Transverse colon (tissue), 4 donors: Measurements from ENCODE around the gene GATM. TPM values are rescaled to one million over a fixed set of nuclear protein-coding genes. Genes with fewer than 3 reads are reported as not detected.
A peak's percentile ranks its signal among the peaks of the same experiment; 100 is the strongest.

Experiments
- DNase-seq: peaks from one replicate; pipeline ENCODE4 v3.0.0-alpha.2; 2019
- H3K27ac ChIP-seq, 4 donors: fragments of 200-600 bp; sonication (generic); 2 replicates each; pipeline ENCODE4 v1.5.1; 2016 to 2018; ENCODE audit warnings: inconsistent platforms in 4 of 4
- H3K27me3 ChIP-seq: fragments of 200-600 bp; sonication (generic); 2 replicates; pipeline ENCODE4 v1.5.1; 2017; ENCODE audit warnings: inconsistent platforms
- H3K36me3 ChIP-seq, 4 donors: fragments of 200-600 bp; sonication (generic); 2 replicates each; pipeline ENCODE4 v1.5.1; 2017 to 2019; ENCODE audit warnings: inconsistent platforms in 4 of 4
- H3K4me1 ChIP-seq, 4 donors: fragments of 200-600 bp; sonication (generic); 2 replicates each; pipeline ENCODE4 v1.5.1; 2017 to 2020; ENCODE audit warnings: inconsistent platforms in 4 of 4
- H3K4me3 ChIP-seq, 4 donors: fragments of 200-600 bp; sonication (generic); 1 replicate in 1 of 4; 2 replicates in 3 of 4; pipeline versions ENCODE4 v1.5.1 to v1.6.1; 2017 to 2019; ENCODE audit warnings: inconsistent platforms in 4 of 4
- H3K9me3 ChIP-seq, 2 donors: fragments of 200-600 bp; sonication (generic); 2 replicates each; pipeline ENCODE4 v1.5.1; 2017 to 2019; ENCODE audit warnings: inconsistent platforms in 2 of 2
- CTCF ChIP-seq, 5 experiments: fragments of 200-600 bp in 3 of 5; fragments of 450-650 bp in 2 of 5; sonication (generic) in 3 of 5; IDR thresholded peaks; 1 replicate in 2 of 5; 2 replicates in 3 of 5; pipeline ENCODE4 v1.5.1; 2016 to 2017; ENCODE audit warnings: antibody characterized with exemption in 5 of 5, inconsistent platforms in 3 of 5, mild to moderate bottlenecking in 2 of 5, moderate library complexity in 1 of 5
- EP300 ChIP-seq: sonication (generic); formaldehyde crosslinking; IDR thresholded peaks from one replicate; pipeline ENCODE4 v1.6.1; 2017; ENCODE audit warnings: antibody characterized with exemption, low read depth
- POLR2A ChIP-seq: fragments of 450-650 bp; IDR thresholded peaks from one replicate; pipeline ENCODE4 v1.6.1; 2016; ENCODE audit warnings: antibody characterized with exemption, mild to moderate bottlenecking, moderate library complexity
- POLR2AphosphoS5 ChIP-seq, 3 donors: sonication (generic); formaldehyde crosslinking; IDR thresholded peaks; one replicate each; pipeline ENCODE4 v1.6.1; 2016; ENCODE audit warnings: antibody characterized with exemption in 3 of 3
- WGBS, 2 donors: methylation state at CpG; one replicate each; pipeline ENCODE4 v1.1.5; 2018; ENCODE audit warnings: low coverage in 1 of 2; 5-methylcytosine and 5-hydroxymethylcytosine counted together
- in situ Hi-C, 4 donors: fragments of 200-750 bp; cut with MboI; loops; one replicate each; pipeline versions ENCODE4 v1.15.0 to v1.15.1; 2017; ENCODE audit warnings: low sequenced_read_pairs in 3 of 4, low pct_ligation_motif_present in 1 of 4, low pct_unique_long_range_greater_than_20kb in 1 of 4
- intact Hi-C: fragments of 100-400 bp; cut with DNase I; formaldehyde crosslinking; loops from one replicate; pipeline ENCODE4 v1.15.1; 2023; ENCODE audit warnings: low total_unique reads
- total RNA-seq, 4 donors: library from RNA; depleted of rRNA; stranded (reverse); fragments of >200 nt; gene quantifications; one replicate each; pipeline ENCODE4 v1.1.0, GENCODE V29; 2016

Gene GATM
- 10 to 100 TPM; 15.9 to 96.9 (median 18.6) TPM for total RNA-seq

GRCh38 chr15:45378149-45378912 is at the start of gene GATM:
Gene GATM (minus strand): TSS chr15:45378544. CDS start chr15:45378453, 91 bp downstream.
- peak within 1 kb of the TSS; percentile 83 to 92 (median 84) for H3K27ac ChIP-seq
- WGBS, 2 donors, result 20% methylated on average over 74 of the region's 87 CpGs; no CpG with 5 or more reads in 1 of the 2 donors
- H3K4me1 ChIP-seq, result peaks cover 0 to 28% (median 13%) of the 10 kb centered on the region in 4 donors
- H3K36me3 ChIP-seq, result no peaks in the 10 kb centered on the region
- no peaks in the 10 kb centered on the region for H3K27me3 ChIP-seq
- peak; percentile 43 for TF ChIP-seq POLR2A
- TF ChIP-seq EP300, result no peak
- TF ChIP-seq CTCF (IDR thresholded peaks at IDR 0.05), result peak; percentile 33 to 66 (median 52)
- TF ChIP-seq POLR2AphosphoS5 (IDR thresholded peaks at IDR 0.05), result peak; percentile 53 to 90 (median 80)
- DNase-seq, result peak; percentile 79
- intact Hi-C loops (loop anchor here (2.0 kb wide), 1 partner anchor 24 kb away; a partner anchor contains a TSS), in situ Hi-C loops (loop anchor here in 3 of 4 donors (25.0 kb wide), 2 partner anchors 191 to 216 kb away; partner anchors contain the start of gene SHF (in 2 of the 3))
- no peaks in the 10 kb centered on the region for H3K9me3 ChIP-seq
- H3K4me3 ChIP-seq, result peak within 1 kb of the TSS; percentile 51 to 73 (median 60)

- 86 to 91% methylated on average over 6 to 11 of the region's 11 CpGs for WGBS, 2 donors
- no peak overlapping the region for H3K27ac ChIP-seq
- peaks cover 0 to 9% (median 0%) of the 10 kb centered on the region in 4 donors for H3K36me3 ChIP-seq
- peaks cover 5 to 30% (median 21%) of the 10 kb centered on the region in 4 donors for H3K4me1 ChIP-seq
- no peaks in the 10 kb centered on the region for H3K9me3 ChIP-seq
- in situ Hi-C loops (no loop called here), intact Hi-C loops (no loop called here)
- H3K4me3 ChIP-seq, result no peak overlapping the region
- TF ChIP-seq POLR2A (no peak), CTCF (IDR thresholded peaks at IDR 0.05) (no peak), POLR2AphosphoS5 (IDR thresholded peaks at IDR 0.05) (no peak), EP300 (no peak)
- no peak for DNase-seq
- H3K27me3 ChIP-seq, result no peaks in the 10 kb centered on the region
These were observed 48.7 kb upstream of the GATM start for GRCh38 chr15:45427085-45427484.

- Histone ChIP-seq H3K4me3 (no peak overlapping the region), H3K27ac (no peak overlapping the region), H3K36me3 (peaks cover 0 to 23% (median 6%) of the 10 kb centered on the region in 4 donors), H3K27me3 (no peaks in the 10 kb centered on the region), H3K4me1 (peaks cover 2 to 24% (median 18%) of the 10 kb centered on the region in 4 donors), H3K9me3 (no peaks in the 10 kb centered on the region)
- 80 to 84% methylated on average over 5 to 7 of the region's 7 CpGs for WGBS, 2 donors
- in situ Hi-C loops, result no loop called here
- TF ChIP-seq POLR2A (no peak), POLR2AphosphoS5 (IDR thresholded peaks at IDR 0.05) (no peak), CTCF (IDR thresholded peaks at IDR 0.05) (no peak), EP300 (no peak)
- intact Hi-C loops, result no loop called here
- no peak for DNase-seq
These were observed 46.8 kb upstream of the GATM start for GRCh38 chr15:45425135-45425534.

- 100% methylated on average over 1 to 2 of the region's 2 CpGs for WGBS, 2 donors
- H3K9me3 ChIP-seq, result no peaks in the 10 kb centered on the region
- no peak for TF ChIP-seq CTCF (IDR thresholded peaks at IDR 0.05)
- no peak for TF ChIP-seq EP300
- no peak for TF ChIP-seq POLR2A
- no peak for TF ChIP-seq POLR2AphosphoS5 (IDR thresholded peaks at IDR 0.05)
- peaks cover 0 to 17% (median 13%) of the 10 kb centered on the region in 4 donors for H3K4me1 ChIP-seq
- no peak for DNase-seq
- H3K27me3 ChIP-seq, result no peaks in the 10 kb centered on the region
- intact Hi-C loops (no loop called here), in situ Hi-C loops (no loop called here)
- no peak overlapping the region for H3K4me3 ChIP-seq
- no peak overlapping the region for H3K27ac ChIP-seq
- peaks cover 0 to 29% (median 9%) of the 10 kb centered on the region in 4 donors for H3K36me3 ChIP-seq
These were observed 46.1 kb upstream of the GATM start for GRCh38 chr15:45424429-45424828.
